ENCODE data around the gene SCAF8.
"Not testable (repeated sequence)": the region's sequence is repeated elsewhere in the genome, so short reads cannot be mapped to it uniquely, and the experiment has no call there.

Gene SCAF8, protein sequence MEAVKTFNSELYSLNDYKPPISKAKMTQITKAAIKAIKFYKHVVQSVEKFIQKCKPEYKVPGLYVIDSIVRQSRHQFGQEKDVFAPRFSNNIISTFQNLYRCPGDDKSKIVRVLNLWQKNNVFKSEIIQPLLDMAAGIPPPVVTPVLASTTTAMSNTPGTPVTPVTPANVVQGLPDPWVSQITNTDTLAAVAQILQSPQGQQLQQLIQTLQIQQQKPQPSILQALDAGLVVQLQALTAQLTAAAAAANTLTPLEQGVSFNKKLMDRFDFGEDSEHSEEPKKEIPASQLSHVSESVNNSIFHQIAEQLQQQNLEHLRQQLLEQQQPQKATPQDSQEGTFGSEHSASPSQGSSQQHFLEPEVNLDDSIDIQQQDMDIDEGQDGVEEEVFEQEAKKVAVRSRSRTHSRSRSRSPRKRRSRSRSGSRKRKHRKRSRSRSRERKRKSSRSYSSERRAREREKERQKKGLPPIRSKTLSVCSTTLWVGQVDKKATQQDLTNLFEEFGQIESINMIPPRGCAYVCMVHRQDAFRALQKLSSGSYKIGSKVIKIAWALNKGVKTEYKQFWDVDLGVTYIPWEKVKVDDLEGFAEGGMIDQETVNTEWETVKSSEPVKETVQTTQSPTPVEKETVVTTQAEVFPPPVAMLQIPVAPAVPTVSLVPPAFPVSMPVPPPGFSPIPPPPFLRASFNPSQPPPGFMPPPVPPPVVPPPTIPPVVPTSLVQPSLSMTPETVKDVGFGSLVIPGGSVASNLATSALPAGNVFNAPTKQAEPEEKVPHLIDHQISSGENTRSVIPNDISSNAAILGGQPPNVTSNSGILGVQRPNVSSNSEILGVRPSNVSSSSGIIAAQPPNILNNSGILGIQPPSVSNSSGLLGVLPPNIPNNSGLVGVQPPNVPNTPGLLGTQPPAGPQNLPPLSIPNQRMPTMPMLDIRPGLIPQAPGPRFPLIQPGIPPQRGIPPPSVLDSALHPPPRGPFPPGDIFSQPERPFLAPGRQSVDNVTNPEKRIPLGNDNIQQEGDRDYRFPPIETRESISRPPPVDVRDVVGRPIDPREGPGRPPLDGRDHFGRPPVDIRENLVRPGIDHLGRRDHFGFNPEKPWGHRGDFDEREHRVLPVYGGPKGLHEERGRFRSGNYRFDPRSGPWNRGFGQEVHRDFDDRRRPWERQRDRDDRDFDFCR (N-terminal part only)

DNA sequence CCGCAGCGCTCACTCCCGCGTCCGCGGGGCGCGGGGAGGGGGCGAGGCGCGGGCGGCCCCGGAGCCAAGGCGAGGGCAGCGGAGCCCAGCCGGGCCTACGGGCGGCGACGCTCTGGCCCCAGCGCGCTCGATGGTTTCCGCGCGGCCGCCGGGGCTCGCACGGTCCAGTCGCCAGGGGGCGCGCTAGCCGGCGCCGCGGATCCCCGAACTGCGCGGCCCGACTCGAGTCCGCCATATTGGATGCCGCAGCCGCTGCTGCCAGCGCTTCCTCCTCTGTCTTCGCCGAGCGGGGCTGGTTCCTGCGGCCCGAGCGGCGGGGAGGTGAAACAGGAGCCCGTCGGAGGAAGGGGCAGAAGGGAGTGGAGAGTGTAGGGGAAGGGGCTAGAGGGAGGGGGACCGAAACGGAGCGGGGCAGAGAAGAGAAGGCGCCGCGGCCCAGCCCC, at the start of gene SCAF8:
SCAF8 (plus strand) TSS at position 234 of the 443 bp plus-strand sequence. CDS start 485 bp downstream, outside the sequence.
- in situ Hi-C loops (cut with MboI; ENCODE audit: low sequenced_read_pairs): no loop called here

DNA sequence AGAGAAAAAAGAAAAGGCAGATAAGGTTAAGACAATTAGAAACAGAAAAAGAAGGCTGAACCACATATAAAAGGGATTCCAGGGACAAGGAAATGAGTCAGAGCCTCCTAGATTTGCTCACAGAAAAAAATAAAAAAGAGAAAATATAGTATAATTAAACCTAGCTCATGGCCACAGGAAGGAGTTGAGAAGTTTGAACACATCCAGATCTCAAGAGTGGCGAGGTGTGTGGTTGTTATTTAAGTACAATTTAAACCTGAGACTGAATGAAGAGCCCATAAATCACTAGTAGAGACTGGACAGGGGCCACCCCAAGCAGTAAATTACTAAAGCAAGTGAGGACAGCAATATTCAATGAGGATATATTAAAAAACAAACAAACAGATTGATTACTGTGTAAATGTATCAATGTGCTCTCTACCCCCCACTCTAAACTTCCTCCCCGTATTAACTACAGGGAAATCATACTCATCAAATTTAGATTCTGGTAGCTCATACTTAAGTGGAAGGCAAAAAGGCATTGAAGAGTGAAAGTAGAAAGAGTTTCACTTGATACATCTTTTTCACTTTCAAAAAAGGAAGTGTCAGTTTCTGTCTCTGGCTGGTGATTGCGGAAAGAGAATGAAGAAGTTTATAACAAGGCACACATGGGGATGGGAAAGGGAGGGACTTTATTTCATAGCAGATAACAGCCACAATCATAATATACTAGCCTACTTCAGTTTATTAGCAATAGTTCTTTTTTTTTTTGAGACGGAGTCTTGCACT, 49.3 kb upstream of the SCAF8 start:
- in situ Hi-C loops (cut with MboI; ENCODE audit: low sequenced_read_pairs): no loop called here

DNA sequence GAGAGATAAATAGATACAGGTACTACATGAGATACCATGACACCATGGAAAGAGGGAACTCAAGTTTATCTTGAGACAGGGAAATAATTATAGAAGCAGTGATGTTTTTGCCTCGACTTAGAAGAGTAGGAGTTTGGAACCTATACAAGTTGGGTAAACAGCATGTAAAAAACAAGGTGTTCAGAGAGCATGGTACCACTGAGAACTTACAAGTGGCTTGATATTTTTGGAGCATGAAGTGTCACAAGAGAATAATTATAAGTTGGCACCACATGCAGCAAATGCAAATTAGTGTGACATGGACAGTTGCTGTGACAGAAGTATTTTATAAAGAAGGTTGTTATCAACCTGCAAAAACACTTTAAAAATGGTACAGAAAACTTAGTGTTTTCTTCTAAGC, 47.1 kb upstream of the SCAF8 start:
- in situ Hi-C loops (cut with MboI; ENCODE audit: low sequenced_read_pairs): no loop called here

DNA sequence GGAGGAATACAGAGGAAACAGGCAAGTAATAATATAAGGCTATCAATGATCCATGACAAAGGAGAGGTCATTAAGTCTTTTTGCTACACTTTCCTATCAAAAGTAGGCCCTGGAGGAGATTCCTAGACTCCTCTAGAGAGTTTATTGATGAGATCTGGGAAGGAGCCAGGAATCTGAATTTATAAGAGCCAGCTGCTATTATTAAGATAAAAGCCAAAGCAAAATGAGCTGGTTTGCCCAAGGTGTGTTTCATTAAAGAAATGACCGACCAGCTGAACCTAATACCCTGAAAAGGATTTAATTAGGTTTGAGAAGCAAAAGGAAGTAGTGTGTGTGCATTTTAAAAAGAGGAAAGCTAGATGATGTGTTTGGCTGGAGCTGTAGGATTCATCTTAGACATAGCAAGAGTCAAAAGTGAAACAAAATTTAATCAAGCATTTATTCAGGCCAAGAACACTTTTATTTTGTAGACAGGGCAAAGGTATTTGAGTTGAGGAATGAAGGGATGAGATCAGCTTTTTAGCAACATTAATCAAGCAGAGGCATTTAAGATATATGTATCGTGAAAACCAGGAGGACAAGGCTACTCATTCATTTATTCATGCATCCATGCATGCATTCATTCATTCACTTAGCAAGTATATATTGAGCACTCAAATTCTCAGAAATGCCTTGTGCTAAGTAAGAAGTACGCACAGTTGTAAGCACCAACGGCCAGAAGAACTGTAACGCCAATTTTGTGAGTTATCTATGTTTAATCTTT, 43.5 kb upstream of the SCAF8 start:
- in situ Hi-C loops (cut with MboI; ENCODE audit: low sequenced_read_pairs): no loop called here

DNA sequence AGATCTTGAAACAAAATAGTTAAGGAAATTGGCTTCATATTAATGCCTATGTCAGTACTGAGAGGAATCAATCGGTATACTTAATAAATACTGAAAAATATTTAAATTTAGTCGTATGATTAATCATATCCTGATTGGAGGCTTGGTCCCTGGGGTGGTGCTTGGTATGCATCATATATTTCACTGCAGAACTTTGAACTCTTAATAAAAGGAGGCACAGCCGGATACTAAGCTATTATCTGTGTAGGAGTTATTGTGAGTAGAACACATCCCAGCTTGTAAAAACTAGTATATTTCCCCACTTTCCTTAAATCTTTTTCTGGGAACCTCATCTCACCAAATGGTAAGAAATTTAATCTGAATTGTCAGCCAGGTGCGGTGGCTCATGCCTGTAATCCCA, 42.4 kb upstream of the SCAF8 start:
- in situ Hi-C loops (cut with MboI; ENCODE audit: low sequenced_read_pairs): no loop called here

DNA sequence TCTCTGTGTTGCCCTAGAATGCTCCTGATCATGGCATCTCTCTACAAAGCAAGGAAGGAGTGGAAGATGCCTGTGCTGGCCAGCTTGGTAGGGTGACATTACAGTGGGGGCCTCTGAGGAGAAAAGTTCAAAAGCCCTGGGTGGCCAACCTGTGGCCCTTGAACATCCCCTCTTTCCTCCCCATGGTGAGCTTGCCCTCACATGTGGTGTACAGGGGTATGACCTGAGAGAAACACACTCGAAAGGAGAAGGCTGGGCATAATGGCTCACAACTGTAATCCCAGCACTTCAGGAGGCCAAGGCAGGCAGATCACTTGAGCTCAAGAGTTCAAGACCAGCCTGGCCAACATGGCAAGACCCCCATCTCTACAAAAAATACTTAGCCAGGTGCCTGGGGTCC, 36.6 kb upstream of the SCAF8 start:
- in situ Hi-C loops (cut with MboI; ENCODE audit: low sequenced_read_pairs): no loop called here

DNA sequence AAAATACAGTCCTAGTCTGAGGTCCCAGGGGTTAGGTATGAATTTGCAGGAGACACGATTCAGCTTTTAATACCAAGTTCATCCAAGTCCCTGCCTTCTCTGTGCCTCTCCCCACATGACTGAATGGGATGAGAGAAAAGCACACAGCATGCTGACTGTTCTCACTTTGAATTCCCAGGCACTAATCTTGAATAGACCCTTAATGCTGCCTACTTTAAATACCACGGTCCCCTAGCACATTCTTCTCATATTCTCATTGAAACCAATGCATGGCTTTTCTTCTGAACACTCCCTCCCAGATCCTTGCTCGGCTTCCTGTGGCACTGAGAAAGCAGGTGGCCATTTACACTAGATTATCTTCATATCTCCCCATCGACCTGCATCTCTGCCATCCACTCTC, 30.1 kb upstream of the SCAF8 start:
- in situ Hi-C loops (cut with MboI; ENCODE audit: low sequenced_read_pairs): no loop called here

DNA sequence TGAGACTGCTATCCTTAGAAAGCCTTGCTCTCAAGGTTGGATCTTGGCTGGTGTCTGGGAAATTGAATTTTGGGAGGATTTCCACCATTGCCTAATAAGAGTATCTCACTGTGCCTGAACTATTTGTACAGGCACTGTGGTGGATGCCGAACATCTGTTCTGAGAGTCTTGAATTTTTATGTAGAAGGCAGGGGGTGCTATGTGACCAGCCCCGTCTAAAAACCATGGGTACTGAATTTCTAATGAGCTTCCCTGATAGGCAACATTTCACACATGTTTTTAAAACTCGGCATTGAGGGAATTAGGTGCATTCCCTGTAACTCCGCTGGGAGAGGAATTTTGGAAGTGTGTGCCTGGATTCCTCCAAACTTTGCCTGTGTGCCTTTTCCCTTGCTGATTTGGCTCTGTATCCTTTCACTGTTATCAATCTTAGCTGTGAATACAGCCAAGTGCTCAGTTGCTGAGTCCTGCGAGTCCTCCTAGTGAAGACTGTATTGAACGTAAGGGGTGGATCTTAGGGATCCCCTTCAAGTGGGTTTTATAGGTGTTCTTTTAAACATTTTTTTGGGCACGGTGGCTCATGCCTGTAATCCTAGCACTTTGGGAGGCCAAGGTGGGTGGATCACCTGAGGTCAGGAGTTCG, 27.6 kb upstream of the SCAF8 start:
- in situ Hi-C loops (cut with MboI; ENCODE audit: low sequenced_read_pairs): no loop called here

DNA sequence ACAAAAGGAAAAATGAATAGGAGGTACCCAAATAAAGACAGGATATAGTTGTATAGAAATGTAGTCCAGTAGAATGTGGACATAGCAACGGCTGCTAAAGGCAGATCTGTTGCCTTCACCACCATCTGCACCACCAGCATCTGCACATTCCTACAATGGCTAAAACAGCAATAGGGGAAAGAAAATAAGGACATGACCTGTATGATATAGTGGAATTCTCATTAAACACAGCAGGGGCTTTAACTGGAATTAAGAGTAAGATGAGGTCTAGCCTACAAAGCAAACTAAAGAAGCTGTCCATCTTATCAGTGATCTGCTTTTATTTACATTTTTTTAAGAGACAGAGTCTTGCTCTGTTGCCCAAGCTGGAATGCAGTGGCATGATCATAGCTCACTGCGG, 26.8 kb upstream of the SCAF8 start:
- in situ Hi-C loops (cut with MboI; ENCODE audit: low sequenced_read_pairs): no loop called here

DNA sequence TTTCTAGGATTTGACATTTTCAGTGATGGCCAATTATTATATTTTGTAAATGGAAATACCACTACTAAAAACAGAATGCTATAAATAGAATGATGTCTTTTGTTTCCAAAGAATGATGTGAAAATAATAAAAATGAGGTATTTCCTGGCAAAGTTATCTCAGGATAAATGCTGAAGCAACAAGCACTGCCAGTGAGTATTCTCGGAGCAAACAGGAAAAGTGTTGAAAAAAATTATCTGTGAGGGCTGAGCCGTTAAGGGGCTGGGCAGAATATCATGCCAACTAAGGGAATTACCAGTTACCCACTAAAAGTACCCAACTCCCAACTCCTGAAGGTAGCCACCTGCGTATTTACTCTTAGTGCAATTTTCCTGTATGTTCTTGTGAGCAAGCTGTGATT, 23.6 kb upstream of the SCAF8 start:
- in situ Hi-C loops (cut with MboI; ENCODE audit: low sequenced_read_pairs): no loop called here

DNA sequence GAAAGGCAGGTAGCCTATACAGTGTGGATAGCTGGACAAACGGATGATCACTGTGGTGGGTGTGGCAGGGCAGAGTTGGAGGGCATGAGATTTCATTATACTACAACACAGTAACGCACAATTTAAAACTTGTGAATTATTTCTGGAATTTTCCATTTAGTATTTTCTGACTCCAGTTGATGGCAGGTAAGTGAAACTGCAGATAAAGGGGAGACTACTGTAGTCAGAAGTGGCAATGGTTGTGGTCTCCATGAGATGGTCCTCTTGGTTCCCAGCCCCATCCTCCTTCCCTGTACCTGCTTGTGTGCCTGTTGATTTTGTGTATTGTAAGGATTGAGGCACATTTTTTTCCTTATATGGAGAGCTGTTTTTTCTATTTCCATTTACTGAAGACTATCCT, 22.5 kb upstream of the SCAF8 start:
- in situ Hi-C loops (cut with MboI; ENCODE audit: low sequenced_read_pairs): no loop called here

DNA sequence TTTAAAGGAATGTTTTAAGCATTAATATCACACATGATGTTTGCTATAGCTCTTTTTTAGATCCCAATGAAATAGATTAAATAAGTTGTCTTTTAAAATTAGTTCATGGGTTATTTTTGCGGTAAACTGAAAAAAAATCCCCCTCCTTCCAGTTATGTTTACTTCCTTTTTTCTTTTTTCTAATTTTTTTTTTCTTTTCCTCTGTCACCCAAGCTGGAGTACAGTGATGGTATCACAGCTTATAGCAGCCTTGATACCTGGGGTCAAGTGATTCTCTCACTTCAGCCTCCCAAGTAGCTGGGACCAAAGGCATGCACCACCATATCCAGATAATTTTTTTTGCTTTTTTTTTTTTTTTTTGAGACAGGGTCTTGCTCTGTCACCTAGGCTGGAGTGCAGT, 17.8 kb upstream of the SCAF8 start:
- in situ Hi-C loops (cut with MboI; ENCODE audit: low sequenced_read_pairs): no loop called here

DNA sequence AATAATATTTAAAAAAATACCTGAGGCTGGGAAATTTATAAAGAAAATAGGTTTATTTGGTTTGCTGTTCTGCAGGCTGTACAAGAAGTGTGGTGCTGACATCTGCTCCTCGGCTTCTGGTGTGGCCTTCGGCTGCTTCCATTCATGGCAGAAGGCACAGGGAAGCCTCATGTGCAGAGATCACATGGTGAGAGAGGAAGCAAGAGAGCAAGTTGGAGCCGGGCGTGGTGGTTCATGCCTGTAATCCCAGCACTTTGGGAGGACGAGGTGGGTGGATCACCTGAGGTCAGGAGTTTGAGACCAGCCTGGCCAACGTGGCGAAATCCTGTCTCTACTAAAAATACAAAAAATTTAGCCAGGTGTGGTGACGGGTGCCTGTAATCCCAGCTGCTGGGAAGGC, 16.9 kb upstream of the SCAF8 start:
- in situ Hi-C loops (cut with MboI; ENCODE audit: low sequenced_read_pairs): not testable (repeated sequence)

DNA sequence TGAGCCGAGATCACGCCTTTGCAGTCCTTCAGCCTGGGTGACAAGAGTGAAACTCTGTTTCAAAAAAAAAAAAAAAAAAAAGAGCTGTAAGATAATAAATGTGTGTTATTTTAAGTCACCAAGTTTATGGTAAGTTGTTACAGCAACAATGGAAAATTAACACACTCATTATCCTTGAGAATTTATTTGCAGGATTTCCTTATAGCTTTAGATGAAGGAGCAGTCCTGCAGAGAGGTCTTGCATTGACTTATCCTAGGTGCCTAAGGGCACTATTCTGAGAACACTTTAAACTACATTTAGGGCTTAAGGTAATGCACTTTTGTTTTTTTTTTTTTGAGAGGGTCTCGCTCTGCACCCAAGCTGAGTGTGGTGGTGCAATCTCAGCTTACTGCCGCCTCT, 13.8 kb upstream of the SCAF8 start:
- in situ Hi-C loops (cut with MboI; ENCODE audit: low sequenced_read_pairs): no loop called here

DNA sequence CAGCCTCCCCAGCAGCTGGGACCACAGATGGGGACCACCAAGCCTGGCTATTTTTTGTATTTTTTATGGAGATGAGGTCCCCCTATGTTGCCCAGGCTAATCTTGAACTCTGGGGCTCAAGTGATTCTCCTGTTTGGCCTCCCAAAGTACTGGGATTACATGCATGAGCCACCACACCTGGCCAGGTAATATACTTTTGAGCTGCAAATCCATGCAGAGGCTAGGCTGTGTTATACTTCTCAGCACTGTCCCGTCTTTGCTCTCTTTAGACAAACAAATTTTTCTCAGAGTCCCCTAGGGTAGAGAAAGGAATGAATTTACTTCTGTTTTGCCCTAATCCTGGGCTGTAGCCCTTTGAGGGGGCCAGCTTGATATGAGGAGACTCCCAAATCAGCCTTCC, 13.4 kb upstream of the SCAF8 start:
- in situ Hi-C loops (cut with MboI; ENCODE audit: low sequenced_read_pairs): no loop called here

DNA sequence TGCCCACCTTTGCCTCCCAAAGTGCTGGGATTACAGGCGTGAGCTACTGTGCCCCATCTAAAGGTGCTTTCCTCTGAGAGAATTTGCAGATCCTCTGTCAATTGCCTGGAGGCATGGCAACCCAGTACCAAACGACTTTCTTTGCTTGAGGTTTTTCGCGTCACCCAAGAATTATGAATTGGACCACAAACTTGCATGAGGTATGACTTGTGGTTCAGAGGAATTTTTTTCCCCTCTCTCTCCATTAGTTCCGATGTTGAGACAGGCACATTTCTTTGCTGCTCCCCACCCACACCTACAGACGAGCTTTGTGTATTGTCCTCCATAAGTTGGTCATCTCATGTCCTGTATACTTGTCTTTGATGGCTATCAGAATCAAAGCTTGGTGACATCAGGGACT, 11.8 kb upstream of the SCAF8 start:
- in situ Hi-C loops (cut with MboI; ENCODE audit: low sequenced_read_pairs): no loop called here

DNA sequence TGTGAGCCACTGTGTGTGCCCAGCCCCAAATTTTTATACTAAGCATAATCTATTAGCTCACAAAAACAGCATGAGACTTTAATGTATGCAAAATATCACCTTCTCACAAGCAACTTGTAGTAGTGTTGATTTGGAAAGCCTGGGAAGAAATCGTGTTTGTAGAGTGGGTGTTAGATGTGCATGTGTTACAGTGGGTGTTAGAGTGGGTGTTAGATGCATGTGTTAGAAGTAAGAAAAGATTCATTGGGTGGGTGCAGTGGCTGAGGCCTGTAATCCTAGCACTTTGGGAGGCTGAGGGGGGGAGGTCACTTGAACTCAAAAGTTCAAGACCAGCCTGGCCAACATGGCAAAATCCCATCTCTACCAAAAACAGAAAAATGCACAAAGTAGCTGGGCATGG, 6.3 kb upstream of the SCAF8 start:
- in situ Hi-C loops (cut with MboI; ENCODE audit: low sequenced_read_pairs): no loop called here

DNA sequence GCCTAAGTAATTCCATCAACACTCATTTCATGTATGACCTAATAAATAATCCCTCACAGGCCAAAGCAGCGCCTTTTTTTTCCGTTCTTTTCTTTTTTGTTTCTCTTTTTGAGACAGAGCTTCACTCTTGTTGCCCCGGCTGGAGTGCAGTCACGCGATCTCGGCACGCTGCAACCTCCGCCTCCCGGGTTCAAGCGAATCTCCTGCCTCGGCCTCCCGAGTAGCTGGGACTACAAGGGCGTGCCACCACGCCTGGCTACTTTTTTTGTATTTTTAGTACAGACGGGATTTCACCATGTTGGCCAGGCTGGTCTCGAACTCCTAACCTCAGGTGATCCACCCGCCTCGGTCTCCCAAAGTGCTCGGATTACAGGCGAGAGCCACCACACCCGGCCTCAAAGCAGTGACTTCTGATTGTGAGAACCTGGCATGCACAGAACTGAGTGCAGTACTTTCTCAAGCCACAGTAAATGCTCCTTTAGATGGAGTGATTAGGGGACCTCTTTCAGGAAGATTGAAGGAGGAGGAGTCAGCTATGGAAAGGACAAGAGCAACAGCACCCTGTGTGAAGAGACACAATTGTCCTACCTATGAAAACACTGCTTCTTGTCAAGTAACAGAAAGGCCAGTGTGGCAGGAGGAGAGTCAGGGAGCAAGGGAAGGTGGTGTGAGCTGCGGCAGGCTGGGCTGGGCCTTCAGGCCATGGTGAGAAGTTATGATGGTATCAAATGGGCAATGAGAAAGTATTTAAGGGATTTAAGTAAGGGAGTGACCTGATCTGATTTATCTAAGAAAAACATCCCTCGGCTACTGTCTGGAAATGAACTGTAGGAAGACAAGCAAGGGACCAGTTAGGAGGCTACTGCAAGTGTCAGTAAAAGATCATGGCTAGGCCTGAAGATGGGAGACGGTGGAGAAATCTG, 1.7 kb upstream of the SCAF8 start:
- in situ Hi-C loops (cut with MboI; ENCODE audit: low sequenced_read_pairs): no loop called here
